Hepatocyte (in vitro differentiated cells): ENCODE results near the gene UBE2J2.

Experiments used
- EZH2phosphoT487 ChIP-seq: fragments of 200-600 bp; sonication (generic); IDR thresholded peaks from one replicate; pipeline ENCODE4 v1.6.1; 2018; ENCODE audit warnings: antibody characterized with exemption, mild to moderate bottlenecking, low read depth, moderate library complexity; ENCODE audit not compliant: unreplicated experiment, severe bottlenecking
- TF ChIP-seq, protein P1 (sequence below): fragments of 200-600 bp; sonication (generic); IDR thresholded peaks from 2 replicates; pipeline ENCODE4 v1.5.1; 2016; ENCODE audit warnings: antibody characterized with exemption, mild to moderate bottlenecking; ENCODE audit not compliant: poor library complexity

DNA sequence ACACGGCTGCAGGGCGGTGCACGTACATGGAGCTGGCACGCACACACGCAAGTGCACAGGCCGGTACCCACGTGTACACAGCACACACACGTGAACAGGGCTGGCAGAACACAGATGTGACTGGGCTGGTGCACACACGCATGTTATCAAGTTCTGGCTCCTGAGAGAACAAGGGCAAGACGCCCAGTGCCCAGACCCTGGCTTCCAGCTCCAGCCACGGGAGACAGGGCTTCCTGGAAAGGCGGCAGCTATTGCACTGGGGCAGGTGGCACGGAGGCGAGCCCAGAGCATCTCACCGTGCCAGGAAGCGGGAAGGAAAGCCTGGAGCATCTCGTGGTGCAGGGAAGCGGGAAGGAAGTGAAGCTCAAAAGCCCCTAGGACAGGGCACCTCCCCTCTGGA is 47.7 kb downstream of the UBE2J2 start:
- TF ChIP-seq, protein P1, sequence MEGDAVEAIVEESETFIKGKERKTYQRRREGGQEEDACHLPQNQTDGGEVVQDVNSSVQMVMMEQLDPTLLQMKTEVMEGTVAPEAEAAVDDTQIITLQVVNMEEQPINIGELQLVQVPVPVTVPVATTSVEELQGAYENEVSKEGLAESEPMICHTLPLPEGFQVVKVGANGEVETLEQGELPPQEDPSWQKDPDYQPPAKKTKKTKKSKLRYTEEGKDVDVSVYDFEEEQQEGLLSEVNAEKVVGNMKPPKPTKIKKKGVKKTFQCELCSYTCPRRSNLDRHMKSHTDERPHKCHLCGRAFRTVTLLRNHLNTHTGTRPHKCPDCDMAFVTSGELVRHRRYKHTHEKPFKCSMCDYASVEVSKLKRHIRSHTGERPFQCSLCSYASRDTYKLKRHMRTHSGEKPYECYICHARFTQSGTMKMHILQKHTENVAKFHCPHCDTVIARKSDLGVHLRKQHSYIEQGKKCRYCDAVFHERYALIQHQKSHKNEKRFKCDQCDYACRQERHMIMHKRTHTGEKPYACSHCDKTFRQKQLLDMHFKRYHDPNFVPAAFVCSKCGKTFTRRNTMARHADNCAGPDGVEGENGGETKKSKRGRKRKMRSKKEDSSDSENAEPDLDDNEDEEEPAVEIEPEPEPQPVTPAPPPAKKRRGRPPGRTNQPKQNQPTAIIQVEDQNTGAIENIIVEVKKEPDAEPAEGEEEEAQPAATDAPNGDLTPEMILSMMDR = no peak
- no peak for TF ChIP-seq EZH2phosphoT487
